Measurements from ENCODE around the gene KCND3.
A peak's percentile ranks its signal among the peaks of the same experiment; 100 is the strongest.

Gene KCND3

DNA sequence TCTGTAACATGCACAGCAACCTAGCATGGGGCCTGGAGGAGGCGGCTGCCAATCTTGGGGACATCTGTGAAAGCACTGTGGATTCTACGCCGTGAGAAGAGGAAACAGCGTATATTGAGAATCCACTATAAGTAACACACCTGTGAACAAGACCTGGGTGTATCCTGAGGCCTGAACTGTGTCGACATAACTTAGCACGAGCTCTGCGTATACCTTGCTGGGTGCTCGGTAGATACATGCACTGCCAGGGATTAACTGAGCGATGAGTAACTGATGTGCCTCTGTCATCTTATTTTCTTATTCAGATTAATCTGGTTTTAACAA, 175.2 kb downstream of the KCND3 start:
- Histone ChIP-seq H4K20me1 (ENCODE audit: insufficient read depth, low read length) (no peaks in the 10 kb centered on the region), H3K4me3 (ENCODE audit: low read depth, low read length, poor library complexity, severe bottlenecking) (no peak overlapping the region), H3K27ac (ENCODE audit: low read depth, low read length, poor library complexity, severe bottlenecking) (no peak overlapping the region), H3F3A (ENCODE audit: insufficient read depth, low read length) (no peaks in the 10 kb centered on the region), H3K9me2 (ENCODE audit: low read depth, low read length) (no peaks in the 10 kb centered on the region), H3K79me2 (ENCODE audit: insufficient read depth, low read length) (no peaks in the 10 kb centered on the region), H3K27me3 (ENCODE audit: insufficient read depth, low read length) (no peaks in the 10 kb centered on the region; the same call in 1 of the 2 replicates), H3K9ac (ENCODE audit: low read length) (no peak overlapping the region), H2AFZ (ENCODE audit: low read length) (no peak overlapping the region), H3K4me1 (ENCODE audit: insufficient read depth, low read length, severe bottlenecking) (no peaks in the 10 kb centered on the region), H3K4me2 (ENCODE audit: low read length) (no peak overlapping the region), H3K36me3 (ENCODE audit: insufficient read depth, low read length) (no peaks in the 10 kb centered on the region), H3K9me3 (ENCODE audit: low read length) (no peaks in the 10 kb centered on the region)
- TF ChIP-seq, protein P1, sequence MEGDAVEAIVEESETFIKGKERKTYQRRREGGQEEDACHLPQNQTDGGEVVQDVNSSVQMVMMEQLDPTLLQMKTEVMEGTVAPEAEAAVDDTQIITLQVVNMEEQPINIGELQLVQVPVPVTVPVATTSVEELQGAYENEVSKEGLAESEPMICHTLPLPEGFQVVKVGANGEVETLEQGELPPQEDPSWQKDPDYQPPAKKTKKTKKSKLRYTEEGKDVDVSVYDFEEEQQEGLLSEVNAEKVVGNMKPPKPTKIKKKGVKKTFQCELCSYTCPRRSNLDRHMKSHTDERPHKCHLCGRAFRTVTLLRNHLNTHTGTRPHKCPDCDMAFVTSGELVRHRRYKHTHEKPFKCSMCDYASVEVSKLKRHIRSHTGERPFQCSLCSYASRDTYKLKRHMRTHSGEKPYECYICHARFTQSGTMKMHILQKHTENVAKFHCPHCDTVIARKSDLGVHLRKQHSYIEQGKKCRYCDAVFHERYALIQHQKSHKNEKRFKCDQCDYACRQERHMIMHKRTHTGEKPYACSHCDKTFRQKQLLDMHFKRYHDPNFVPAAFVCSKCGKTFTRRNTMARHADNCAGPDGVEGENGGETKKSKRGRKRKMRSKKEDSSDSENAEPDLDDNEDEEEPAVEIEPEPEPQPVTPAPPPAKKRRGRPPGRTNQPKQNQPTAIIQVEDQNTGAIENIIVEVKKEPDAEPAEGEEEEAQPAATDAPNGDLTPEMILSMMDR (IDR thresholded peaks at IDR 0.05; ENCODE audit: low read length): no peak
- TF ChIP-seq EZH2 (IDR thresholded peaks at IDR 0.05; ENCODE audit: borderline replicate concordance, low read length): no peak

DNA sequence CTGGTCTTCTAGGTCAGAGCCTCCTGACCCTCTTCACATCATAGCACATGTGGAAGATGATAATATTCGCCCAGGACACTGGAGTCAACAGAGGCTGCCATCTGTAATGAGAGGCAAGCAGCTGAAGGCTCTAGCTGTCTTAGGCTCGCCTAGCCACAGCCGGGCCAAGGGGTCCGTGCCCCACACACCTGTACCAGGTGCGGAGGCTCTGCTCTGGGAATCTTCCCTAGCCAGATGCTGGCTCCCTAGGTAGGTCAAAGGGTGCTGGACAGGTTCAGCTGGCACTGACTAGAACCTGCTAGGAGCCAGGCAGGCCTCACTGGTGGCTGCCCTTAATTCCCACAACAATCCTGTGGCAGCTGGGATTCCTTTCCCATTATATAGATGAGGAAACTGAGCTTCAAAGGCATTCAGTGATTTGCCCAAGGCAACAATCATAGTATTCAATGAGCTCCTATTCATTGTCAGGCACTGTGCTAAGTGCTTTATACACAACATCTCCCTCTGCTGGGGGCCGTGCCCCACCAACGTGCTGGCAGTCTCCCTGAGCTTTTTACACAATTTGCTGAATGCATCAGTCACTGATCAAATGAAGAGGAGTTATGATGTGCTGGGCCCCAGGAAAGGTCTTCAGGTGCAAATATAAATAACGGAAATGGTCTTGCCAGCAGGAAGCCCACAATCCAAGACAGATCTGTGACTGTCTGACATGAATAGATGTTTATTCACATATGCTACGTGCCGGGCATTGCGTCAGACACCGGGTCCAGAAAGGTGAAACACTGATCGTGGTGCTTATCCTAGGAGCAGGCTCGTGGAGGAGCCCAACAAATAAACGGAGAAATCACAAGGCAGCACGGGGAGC, 175.8 kb downstream of the KCND3 start:
- no peak overlapping the region for H2AFZ ChIP-seq (ENCODE audit: low read length)

DNA sequence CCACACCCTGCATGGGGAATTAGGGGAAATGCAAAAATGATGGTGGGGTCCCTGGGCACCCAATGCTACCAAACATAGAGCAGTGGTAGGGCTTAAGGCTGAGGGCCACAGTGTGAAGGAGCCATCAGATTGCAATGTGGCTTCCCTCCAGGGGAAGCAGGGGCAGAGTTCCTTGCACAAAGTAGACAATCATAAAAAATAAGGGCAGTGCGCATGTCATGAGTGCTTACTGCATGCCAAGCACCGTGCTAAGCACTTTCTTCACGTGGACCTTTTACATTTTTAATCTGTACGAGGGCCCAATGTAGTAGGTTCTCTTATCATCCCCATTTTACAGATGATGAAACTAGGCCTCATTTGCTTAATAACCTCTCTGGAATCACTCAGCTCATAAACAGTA, 177.2 kb downstream of the KCND3 start:
- no peaks in the 10 kb centered on the region for H3K79me2 ChIP-seq (ENCODE audit: insufficient read depth, low read length)
- H3K9me2 ChIP-seq (ENCODE audit: low read depth, low read length): no peaks in the 10 kb centered on the region
- H3K27ac ChIP-seq (ENCODE audit: low read depth, low read length, poor library complexity, severe bottlenecking): no peak overlapping the region
- H3K36me3 ChIP-seq (ENCODE audit: insufficient read depth, low read length): no peaks in the 10 kb centered on the region
- H2AFZ ChIP-seq (ENCODE audit: low read length): no peak overlapping the region
- no peaks in the 10 kb centered on the region for H3K4me1 ChIP-seq (ENCODE audit: insufficient read depth, low read length, severe bottlenecking)
- no peaks in the 10 kb centered on the region; the same call in 1 of the 2 replicates for H3K27me3 ChIP-seq (ENCODE audit: insufficient read depth, low read length)
- TF ChIP-seq, protein P1 (IDR thresholded peaks at IDR 0.05; ENCODE audit: low read length): no peak
- TF ChIP-seq EZH2 (IDR thresholded peaks at IDR 0.05; ENCODE audit: borderline replicate concordance, low read length): no peak
- no peaks in the 10 kb centered on the region for H3K9me3 ChIP-seq (ENCODE audit: low read length)
- no peak overlapping the region for H3K4me2 ChIP-seq (ENCODE audit: low read length)
- H3K9ac ChIP-seq (ENCODE audit: low read length): no peak overlapping the region
- no peaks in the 10 kb centered on the region for H3F3A ChIP-seq (ENCODE audit: insufficient read depth, low read length)
- H4K20me1 ChIP-seq (ENCODE audit: insufficient read depth, low read length): no peaks in the 10 kb centered on the region
- no peak overlapping the region for H3K4me3 ChIP-seq (ENCODE audit: low read depth, low read length, poor library complexity, severe bottlenecking)

More for the DNA sequence above, 175.8 kb downstream of the KCND3 start:
- Histone ChIP-seq H3K36me3 (ENCODE audit: insufficient read depth, low read length) (no peaks in the 10 kb centered on the region), H3K9me2 (ENCODE audit: low read depth, low read length) (no peaks in the 10 kb centered on the region), H3F3A (ENCODE audit: insufficient read depth, low read length) (no peaks in the 10 kb centered on the region), H4K20me1 (ENCODE audit: insufficient read depth, low read length) (no peaks in the 10 kb centered on the region), H3K4me1 (ENCODE audit: insufficient read depth, low read length, severe bottlenecking) (no peaks in the 10 kb centered on the region), H3K9me3 (ENCODE audit: low read length) (no peaks in the 10 kb centered on the region), H3K27ac (ENCODE audit: low read depth, low read length, poor library complexity, severe bottlenecking) (no peak overlapping the region), H3K4me3 (ENCODE audit: low read depth, low read length, poor library complexity, severe bottlenecking) (no peak overlapping the region), H3K79me2 (ENCODE audit: insufficient read depth, low read length) (no peaks in the 10 kb centered on the region), H3K4me2 (ENCODE audit: low read length) (no peak overlapping the region), H3K9ac (ENCODE audit: low read length) (no peak overlapping the region), H3K27me3 (ENCODE audit: insufficient read depth, low read length) (no peaks in the 10 kb centered on the region; the same call in 1 of the 2 replicates)
- TF ChIP-seq, protein P1 (IDR thresholded peaks at IDR 0.05; ENCODE audit: low read length): peak; percentile 41; the same call in 1 of the 2 replicates
- TF ChIP-seq EZH2 (IDR thresholded peaks at IDR 0.05; ENCODE audit: borderline replicate concordance, low read length): no peak
